CD4-positive, alpha-beta T cell (primary cell): Measurements from ENCODE around the gene FCHSD2. TPM values are rescaled to one million over a fixed set of nuclear protein-coding genes. Genes with fewer than 3 reads are reported as not detected.

ENCODE experiments used
- ATAC-seq: fragments of 200-7000 bp; cut with Tn5 transposase; one replicate; pipeline ENCODE4 v1.10.0; 2022; ENCODE audit warnings: mild to moderate bottlenecking; ENCODE audit not compliant: poor library complexity
- CTCF ChIA-PET: fragments of 350-600 bp; sonication (Branson Sonifier 250); formaldehyde crosslinking; loops from one replicate; lab custom pipeline; 2021; ENCODE audit warnings: antibody characterized with exemption, inconsistent platforms; lab: Charles Lee
- POLR2A ChIA-PET: fragments of 350-600 bp; sonication (Branson Sonifier 250); formaldehyde crosslinking; loops from one replicate; lab custom pipeline; 2021; ENCODE audit warnings: antibody characterized with exemption, inconsistent platforms; lab: Charles Lee
- DNase-seq, 14 experiments: peaks; one replicate each; pipeline ENCODE4 v3.0.0-alpha.2; 2013 to 2020; ENCODE audit warnings: mixed read lengths in 2 of 14
- H3K27ac ChIP-seq, 2 donors: one replicate each; pipeline versions ENCODE4 v1.5.1 to v1.7.0; 2013; ENCODE audit warnings: low read length in 2 of 2, low read depth in 1 of 2, mild to moderate bottlenecking in 1 of 2
- H3K27me3 ChIP-seq, 2 experiments: 1 replicate in 1 of 2; 2 replicates in 1 of 2; pipeline versions ENCODE4 v1.6.1 to v1.7.0; 2013; ENCODE audit warnings: low read length in 2 of 2, control low read depth in 1 of 2, mild to moderate bottlenecking in 1 of 2, moderate library complexity in 1 of 2; ENCODE audit not compliant: insufficient read depth in 2 of 2, control insufficient read depth in 1 of 2
- H3K36me3 ChIP-seq: one replicate; pipeline ENCODE4 v1.6.1; 2013; ENCODE audit warnings: low read length, control low read depth; ENCODE audit not compliant: insufficient read depth
- H3K4me1 ChIP-seq: one replicate; pipeline ENCODE4 v1.6.1; 2013; ENCODE audit warnings: low read length, control low read depth; ENCODE audit not compliant: insufficient read depth
- H3K4me3 ChIP-seq: one replicate; pipeline ENCODE4 v1.5.1; 2013; ENCODE audit warnings: mild to moderate bottlenecking, low read length, moderate library complexity
- H3K9me3 ChIP-seq, 2 experiments: 1 replicate in 1 of 2; 2 replicates in 1 of 2; pipeline versions ENCODE4 v1.6.1 to v1.7.0; 2013; ENCODE audit warnings: low read length in 2 of 2, mild to moderate bottlenecking in 2 of 2, control low read depth in 1 of 2, moderate library complexity in 1 of 2; ENCODE audit not compliant: control insufficient read depth in 1 of 2, insufficient read depth in 1 of 2
- H3K27ac Mint-ChIP-seq: one replicate; pipeline ENCODE4 v1.8.0; 2020; ENCODE audit warnings: mixed read lengths
- H3K27me3 Mint-ChIP-seq: one replicate; pipeline ENCODE4 v1.8.0; 2021; ENCODE audit warnings: mixed read lengths
- H3K36me3 Mint-ChIP-seq: one replicate; pipeline ENCODE4 v1.8.0; 2021; ENCODE audit warnings: low read depth, mixed read lengths
- H3K4me1 Mint-ChIP-seq: one replicate; pipeline ENCODE4 v1.8.0; 2021; ENCODE audit warnings: low read depth, mixed read lengths
- H3K4me3 Mint-ChIP-seq: one replicate; pipeline ENCODE4 v1.8.0; 2020; ENCODE audit warnings: mild to moderate bottlenecking, mixed read lengths
- H3K9me3 Mint-ChIP-seq: one replicate; pipeline ENCODE4 v1.8.0; 2020; ENCODE audit warnings: mixed read lengths
- CTCF ChIP-seq: fragments of 200-600 bp; IDR thresholded peaks from one replicate; pipeline ENCODE4 v1.8.0; 2022; ENCODE audit warnings: antibody characterized with exemption, mild to moderate bottlenecking
- intact Hi-C, 2 experiments: fragments of 100-400 bp; cut with DNase I in 1 of 2; cut with micrococcal nuclease in 1 of 2; formaldehyde crosslinking; loops; one replicate each; pipeline versions ENCODE4 v1.15.1 to v1.9.0; 2023 to 2025; cut with DNase I, micrococcal nuclease
- total RNA-seq, 174 experiments: library from RNA in 2 of 174; stranded (reverse) in 2 of 174; gene quantifications; one replicate each; pipeline ENCODE4 v1.2.3 and lab custom pipeline; 2021 to 2026

FCHSD2 gene
- total RNA-seq, 2 experiments from 2014 or later, result 48.6 to 50.7 TPM

GRCh38 chr11:73162196-73162740 lies 20.1 kb upstream of the FCHSD2 start:
- H3K27me3 ChIP-seq, result no peaks in the 10 kb centered on the region
- Mint-ChIP-seq H3K4me3 (no peak overlapping the region), H3K9me3 (no peaks in the 10 kb centered on the region), H3K36me3 (no peaks in the 10 kb centered on the region), H3K27ac (no peak overlapping the region), H3K4me1 (no peaks in the 10 kb centered on the region), H3K27me3 (no peaks in the 10 kb centered on the region)
- H3K4me1 ChIP-seq, result peaks cover 12% of the 10 kb centered on the region
- TF ChIP-seq CTCF, result no peak
- no peaks in the 10 kb centered on the region for H3K9me3 ChIP-seq
- no peak for ATAC-seq
- H3K27ac ChIP-seq, result no peak overlapping the region
- no peak for DNase-seq
- POLR2A ChIA-PET, result interaction anchor here (2.3 kb wide), 1 partner anchor 20 kb away, joined by 6 read pairs; the partner anchor contains the start of gene FCHSD2
- intact Hi-C loops, result no loop called here
- H3K4me3 ChIP-seq, result no peak overlapping the region
- CTCF ChIA-PET, result no interaction called here
- no peaks in the 10 kb centered on the region for H3K36me3 ChIP-seq

- Histone ChIP-seq H3K4me1 (peaks cover 31% of the 10 kb centered on the region), H3K27ac (no peak overlapping the region), H3K4me3 (no peak overlapping the region), H3K36me3 (no peaks in the 10 kb centered on the region), H3K9me3 (no peaks in the 10 kb centered on the region), H3K27me3 (no peaks in the 10 kb centered on the region)
- H3K36me3 Mint-ChIP-seq, result no peaks in the 10 kb centered on the region
- ChIA-PET CTCF (no interaction called here), POLR2A (interaction anchor here (0.5 to 0.6 kb wide), 2 partner anchors 49 to 88 kb away, joined by 3 read pairs; no protein-coding TSS in a partner anchor)
- no peak for ATAC-seq
- H3K4me1 Mint-ChIP-seq, result peaks cover 13% of the 10 kb centered on the region
- no peaks in the 10 kb centered on the region for H3K27me3 Mint-ChIP-seq
- no peak for TF ChIP-seq CTCF
- no peak for DNase-seq
- intact Hi-C loops, result no loop called here
- no peaks in the 10 kb centered on the region for H3K9me3 Mint-ChIP-seq
- no peak overlapping the region for H3K27ac Mint-ChIP-seq
- no peak overlapping the region for H3K4me3 Mint-ChIP-seq
These were observed 18.1 kb upstream of the FCHSD2 start for GRCh38 chr11:73160005-73160760.

GRCh38 chr11:73159297-73159696 lies 17.2 kb upstream of the FCHSD2 start:
- POLR2A ChIA-PET, result no interaction called here
- H3K9me3 Mint-ChIP-seq, result no peaks in the 10 kb centered on the region

More at GRCh38 chr11:73159297-73159696, 17.2 kb upstream of the FCHSD2 start:
- H3K4me3 Mint-ChIP-seq, result no peak overlapping the region
- peaks cover 22% of the 10 kb centered on the region for H3K4me1 Mint-ChIP-seq
- H3K27ac Mint-ChIP-seq, result no peak overlapping the region
- Histone ChIP-seq H3K4me3 (no peak overlapping the region), H3K36me3 (no peaks in the 10 kb centered on the region), H3K27ac (no peak overlapping the region), H3K9me3 (no peaks in the 10 kb centered on the region), H3K4me1 (peaks cover 40% of the 10 kb centered on the region), H3K27me3 (no peaks in the 10 kb centered on the region)
- ATAC-seq (no peak), DNase-seq (no peak)
- H3K27me3 Mint-ChIP-seq, result no peaks in the 10 kb centered on the region
- CTCF ChIA-PET, result no interaction called here
- no peaks in the 10 kb centered on the region for H3K36me3 Mint-ChIP-seq
- TF ChIP-seq CTCF, result no peak
- intact Hi-C loops, result no loop called here
